AG10803 (cell line): ENCODE measurements around the gene IRAK4.

Source experiments
- DNase-seq: peaks from one replicate; pipeline ENCODE4 v3.0.0; 2010; ENCODE audit warnings: low read depth
- H3K4me3 ChIP-seq: 2 replicates; pipeline ENCODE4 v1.5.1; 2011; ENCODE audit warnings: mild to moderate bottlenecking, low read length, control low read depth
- TF ChIP-seq, protein P1 (sequence below): conservative IDR thresholded peaks from 2 replicates; pipeline ENCODE4 v1.5.1; 2011; ENCODE audit warnings: mild to moderate bottlenecking, low read length, control low read depth, inconsistent platforms

IRAK4 gene

DNA sequence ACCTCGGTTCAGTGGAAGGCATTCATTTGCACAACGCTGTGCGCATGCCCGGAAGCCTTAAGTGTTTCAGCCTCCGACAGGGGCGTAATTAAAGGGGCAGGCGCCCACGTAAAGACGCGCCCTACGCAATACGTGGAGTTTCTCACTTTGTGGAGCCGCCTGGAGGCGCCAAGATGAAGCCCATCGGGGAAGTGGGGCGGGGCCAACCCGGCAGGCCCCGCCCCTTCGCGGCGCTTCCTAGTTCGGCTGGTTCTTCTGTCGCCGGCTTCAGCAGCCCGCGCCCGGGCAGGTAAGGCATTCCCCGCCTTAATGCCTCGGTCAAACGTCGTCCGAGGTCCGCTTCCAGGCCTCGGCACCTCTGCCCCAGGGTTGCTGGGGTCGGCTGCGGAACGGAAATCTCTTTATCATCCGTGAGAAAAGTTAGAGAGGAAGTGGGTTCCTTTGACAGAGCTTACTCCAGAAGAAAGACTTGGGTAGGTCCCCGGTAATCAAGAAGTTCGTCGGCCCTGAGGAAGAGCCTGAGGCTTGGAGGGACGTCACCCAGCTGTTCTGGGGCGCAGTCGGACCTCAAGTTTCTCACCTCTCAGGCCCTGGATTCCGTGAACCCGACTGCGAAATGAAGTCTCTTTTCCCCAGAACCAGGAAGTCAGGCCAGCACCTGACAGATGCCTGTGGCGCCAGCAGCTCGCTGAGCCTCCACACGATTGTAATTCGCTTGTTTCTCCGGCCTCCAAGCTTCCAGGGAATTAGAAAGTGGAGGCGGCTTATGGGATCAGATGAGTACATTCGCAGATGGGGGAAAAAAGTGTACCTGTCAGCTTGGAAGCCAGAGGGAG, at the start of gene IRAK4, which contains the start of gene PUS7L:
Gene IRAK4, plus strand, starts transcription at position 224 of the 836 bp plus-strand sequence. CDS start 9,161 bp downstream, outside the sequence.
Gene PUS7L, minus strand, starts transcription at position 63 of the 836 bp plus-strand sequence. CDS start 3,545 bp downstream, outside the sequence.
- peak within 1 kb of the TSS; percentile 83 for H3K4me3 ChIP-seq
- peak; percentile 96 for DNase-seq
- TF ChIP-seq, protein P1, sequence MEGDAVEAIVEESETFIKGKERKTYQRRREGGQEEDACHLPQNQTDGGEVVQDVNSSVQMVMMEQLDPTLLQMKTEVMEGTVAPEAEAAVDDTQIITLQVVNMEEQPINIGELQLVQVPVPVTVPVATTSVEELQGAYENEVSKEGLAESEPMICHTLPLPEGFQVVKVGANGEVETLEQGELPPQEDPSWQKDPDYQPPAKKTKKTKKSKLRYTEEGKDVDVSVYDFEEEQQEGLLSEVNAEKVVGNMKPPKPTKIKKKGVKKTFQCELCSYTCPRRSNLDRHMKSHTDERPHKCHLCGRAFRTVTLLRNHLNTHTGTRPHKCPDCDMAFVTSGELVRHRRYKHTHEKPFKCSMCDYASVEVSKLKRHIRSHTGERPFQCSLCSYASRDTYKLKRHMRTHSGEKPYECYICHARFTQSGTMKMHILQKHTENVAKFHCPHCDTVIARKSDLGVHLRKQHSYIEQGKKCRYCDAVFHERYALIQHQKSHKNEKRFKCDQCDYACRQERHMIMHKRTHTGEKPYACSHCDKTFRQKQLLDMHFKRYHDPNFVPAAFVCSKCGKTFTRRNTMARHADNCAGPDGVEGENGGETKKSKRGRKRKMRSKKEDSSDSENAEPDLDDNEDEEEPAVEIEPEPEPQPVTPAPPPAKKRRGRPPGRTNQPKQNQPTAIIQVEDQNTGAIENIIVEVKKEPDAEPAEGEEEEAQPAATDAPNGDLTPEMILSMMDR, result peak; percentile 44

DNA sequence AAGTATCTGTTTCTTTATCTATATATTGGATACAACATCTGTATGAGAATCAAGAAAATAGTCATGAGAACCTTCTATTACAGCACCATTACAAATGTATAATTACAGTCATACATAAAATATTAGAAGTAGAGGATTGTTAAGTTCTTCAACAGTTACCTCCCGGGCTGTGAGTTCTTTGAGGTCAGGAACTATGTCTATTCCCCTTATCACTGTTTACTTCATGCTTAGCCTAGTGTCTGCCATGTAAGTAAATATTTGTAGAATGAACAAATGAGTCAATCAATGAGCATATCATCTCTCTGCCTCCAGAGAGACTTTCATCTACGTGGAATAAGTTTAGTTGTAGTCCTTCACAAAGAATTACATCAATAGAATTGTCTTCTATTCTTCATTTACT, 47.4 kb upstream of the IRAK4 start:
- no peak overlapping the region for H3K4me3 ChIP-seq
- DNase-seq, result no peak
- TF ChIP-seq, protein P1, result no peak

DNA sequence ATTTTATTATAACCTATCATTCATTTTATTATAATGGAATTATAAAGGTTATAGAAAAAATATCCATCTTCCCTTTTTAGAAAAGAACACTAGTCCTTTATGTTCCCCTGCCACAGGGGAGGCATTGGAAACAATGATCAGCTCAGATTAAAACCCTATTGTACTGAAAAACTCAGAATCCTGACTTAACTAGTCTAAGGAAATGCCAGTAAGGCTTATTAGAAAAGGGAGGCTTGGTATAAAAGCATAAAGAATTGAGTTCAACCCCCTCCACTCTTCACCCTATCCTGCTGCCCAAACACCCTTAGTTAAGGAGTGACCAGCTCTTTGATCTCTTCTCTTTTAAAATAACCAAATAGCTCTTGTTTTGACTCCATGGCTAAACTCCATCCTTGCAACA, 36.1 kb upstream of the IRAK4 start:
- TF ChIP-seq, protein P1, result no peak
- DNase-seq, result no peak
- H3K4me3 ChIP-seq, result no peak overlapping the region

DNA sequence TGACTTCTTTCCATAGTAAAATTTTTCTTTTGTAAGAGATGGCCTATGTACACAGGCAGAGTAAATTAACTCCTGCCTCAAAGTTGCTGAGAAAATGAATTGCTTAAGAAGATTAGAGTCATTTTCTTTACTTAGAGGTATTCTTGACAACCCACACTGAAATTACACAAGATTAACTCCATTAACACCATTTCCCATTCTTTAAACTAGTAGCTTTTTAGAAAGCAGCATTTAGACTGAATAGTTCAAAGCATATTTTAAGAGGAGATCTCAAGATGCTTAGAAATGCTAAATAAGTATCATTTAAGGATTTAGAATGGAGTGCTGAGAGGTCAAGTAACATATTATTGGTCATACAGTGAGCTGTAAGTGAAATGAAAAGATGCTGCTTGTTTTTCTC, 35.6 kb upstream of the IRAK4 start:
- no peak for DNase-seq
- TF ChIP-seq, protein P1, result no peak
- H3K4me3 ChIP-seq, result no peak overlapping the region

DNA sequence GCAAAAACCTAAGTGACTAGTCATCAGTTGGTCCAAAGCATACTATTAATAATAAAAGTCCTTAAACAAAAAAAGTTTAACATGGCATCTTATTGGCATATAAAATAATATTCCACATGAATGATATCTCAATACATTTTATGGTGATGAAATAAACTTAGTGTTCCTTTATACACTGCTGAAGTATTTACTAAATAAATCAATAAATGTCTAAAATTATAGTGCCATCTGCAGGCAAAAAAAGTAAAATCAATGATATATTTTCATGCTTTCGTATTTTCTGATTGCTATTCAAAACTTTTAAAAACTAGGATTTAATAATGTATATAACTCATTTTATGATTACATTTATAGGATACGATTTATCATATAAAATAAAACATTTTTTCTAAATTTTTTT, 30.6 kb upstream of the IRAK4 start:
- TF ChIP-seq, protein P1, result peak; percentile 30
- DNase-seq, result peak; percentile 2
- no peak overlapping the region for H3K4me3 ChIP-seq

DNA sequence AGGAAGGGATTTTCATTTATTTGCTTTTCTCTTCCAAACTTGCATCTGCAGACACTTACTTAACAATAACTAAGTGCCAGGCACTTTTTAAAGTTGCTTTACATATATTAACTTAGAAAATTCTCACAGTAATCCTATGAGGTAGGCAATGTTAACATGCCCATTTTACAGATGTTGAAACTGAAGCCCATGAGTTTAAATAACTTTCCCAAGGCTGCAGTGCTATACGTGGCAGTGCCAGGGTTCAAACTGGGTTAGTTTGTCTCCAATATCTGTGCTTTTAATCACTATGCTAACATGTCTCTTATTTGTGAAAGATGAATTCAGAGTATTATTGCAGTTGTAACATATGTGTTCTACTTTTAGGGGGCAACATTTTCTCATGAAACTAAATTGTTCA, 30.1 kb upstream of the IRAK4 start:
- H3K4me3 ChIP-seq, result no peak overlapping the region
- DNase-seq, result no peak
- TF ChIP-seq, protein P1, result no peak

DNA sequence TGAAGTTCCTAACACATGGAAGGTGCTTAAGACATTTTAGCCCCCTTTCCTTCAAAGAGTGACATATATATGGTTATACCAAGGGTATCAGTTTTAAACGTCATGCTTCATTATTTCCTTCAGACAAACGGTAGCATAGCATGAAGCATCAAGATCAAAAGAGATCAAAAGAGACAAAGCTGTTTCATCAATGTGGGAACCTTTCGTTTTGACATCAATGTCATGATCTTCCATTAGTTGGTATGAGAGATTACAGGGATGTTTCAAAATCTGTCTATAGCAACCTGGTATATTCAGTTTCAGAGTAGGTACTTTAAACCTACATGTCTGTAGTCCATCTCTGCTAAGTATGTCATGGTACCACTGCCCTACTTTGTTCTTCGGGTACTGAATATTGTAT, 28.5 kb upstream of the IRAK4 start:
- no peak overlapping the region for H3K4me3 ChIP-seq
- DNase-seq, result no peak
- TF ChIP-seq, protein P1, result no peak
